IPS DF 4.7 (cell line): ENCODE results near the gene PRPF39.

ENCODE experiments used
- DNase-seq: peaks from one replicate; pipeline ENCODE4 v3.0.0-alpha.2; 2013; ENCODE audit warnings: low spot score; ENCODE audit errors: extremely low read depth

Gene PRPF39

DNA sequence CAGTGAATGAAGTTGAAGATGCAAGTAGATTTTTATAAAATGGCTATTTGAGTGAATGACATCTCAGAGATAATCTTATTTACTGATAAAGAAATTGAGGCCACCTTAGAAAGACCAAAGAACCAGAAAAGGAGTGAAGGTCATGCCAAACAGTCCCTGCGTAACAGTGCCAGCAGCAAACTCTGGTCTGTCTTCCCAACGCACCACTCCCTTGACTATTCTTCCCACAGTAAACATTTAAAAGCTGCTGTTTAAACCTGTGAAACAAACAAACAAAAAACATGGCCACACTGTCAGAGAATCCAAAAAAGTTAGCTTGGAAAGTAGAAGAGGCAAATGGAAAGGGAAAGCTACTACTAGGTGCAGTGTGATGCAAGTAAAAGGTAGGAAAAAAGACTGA, 1.5 kb upstream of the PRPF39 start:
- no peak for DNase-seq

DNA sequence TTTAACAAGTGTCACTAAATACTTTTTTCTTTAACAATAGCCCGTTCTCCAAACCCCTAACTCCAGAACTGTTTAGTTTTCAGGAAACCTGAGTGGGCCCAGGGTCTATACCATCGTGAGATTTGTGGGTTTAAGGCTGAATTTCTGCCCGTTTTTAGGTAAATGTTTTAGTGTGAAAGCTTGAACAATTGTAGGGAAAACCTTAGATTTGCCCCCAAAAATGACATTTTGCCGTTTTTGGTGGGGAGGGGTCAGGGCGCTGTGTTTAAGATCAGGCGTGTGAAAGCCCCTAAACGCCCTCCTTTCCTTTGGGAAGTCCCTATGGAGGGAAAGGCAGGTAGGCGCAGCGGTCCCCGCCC, 320 bp upstream of the PRPF39 start:
- DNase-seq, result no peak

DNA sequence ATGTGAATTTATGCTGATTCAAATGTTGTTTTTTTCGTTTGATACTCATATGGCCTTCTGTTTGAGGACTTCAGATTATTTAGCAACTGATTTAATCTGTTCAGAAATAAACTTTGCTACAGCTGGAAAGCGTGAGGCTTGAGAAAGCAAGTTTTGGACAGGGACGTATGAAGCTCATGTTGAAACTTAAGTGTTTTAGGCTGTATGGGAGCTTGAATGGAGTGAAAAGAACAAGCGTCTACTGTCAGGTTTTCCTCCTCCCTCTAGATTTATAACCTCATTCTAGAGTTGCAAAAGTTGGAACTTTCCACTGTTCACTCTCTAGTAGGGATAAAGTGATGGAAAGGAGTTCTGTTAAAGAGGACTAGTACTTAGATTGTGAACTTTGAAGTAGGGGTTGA, 1.0 kb downstream of the PRPF39 start:
- no peak for DNase-seq

DNA sequence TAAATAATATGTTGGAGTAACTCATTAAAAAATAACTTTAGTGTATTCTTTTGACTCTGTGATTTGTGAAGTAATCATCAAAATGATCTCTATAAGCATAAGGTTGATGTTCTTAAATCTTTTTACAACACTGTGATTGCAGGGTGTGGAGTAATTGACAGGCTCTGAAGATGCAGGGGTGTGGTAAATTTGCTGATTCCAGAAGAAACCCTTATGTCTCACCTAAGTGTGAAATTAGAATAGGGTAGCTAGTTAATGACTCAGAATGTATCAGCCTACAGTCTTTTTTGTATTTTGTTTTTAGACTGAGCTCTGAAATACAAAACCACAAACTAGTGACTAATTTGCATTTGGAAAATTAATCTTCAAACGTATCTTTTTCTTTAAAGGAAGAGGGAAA, 5.9 kb downstream of the PRPF39 start:
- DNase-seq, result no peak

DNA sequence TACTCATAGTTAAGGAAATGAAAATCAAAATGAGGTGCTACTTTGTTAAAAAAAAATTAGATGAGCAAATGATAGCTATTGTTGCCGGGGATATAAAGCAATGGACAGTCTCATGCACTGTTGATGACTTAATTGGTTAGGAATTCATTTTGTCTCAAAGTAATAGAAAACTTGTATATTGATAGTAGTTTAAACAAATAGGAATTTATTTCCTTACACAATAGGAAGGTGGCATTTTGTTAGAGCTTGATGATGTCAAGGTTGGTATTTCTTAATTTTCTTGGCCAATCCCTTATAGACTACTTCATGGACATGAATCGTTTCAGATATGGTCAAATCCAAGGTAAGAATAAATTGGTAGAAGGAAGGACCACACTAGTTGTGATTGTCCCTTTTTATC, 7.8 kb downstream of the PRPF39 start:
- no peak for DNase-seq

DNA sequence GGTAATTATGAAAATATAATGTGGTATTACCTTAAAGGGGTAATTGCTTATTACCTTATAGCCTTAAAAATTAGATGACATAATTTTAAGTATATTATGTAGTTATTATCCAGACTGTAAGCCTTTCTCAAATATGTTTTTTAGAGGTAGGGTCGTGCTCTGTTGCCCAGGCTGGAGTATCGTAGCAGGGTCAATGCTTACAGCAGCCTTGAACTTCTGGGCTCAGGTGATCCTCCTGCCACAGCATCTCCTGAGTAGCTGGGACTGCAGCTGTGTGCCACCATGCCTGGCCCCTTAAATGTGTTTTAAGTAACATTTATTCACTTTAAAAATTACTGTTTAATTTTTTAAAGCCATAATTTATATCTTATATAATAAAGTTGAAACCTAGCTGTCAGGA, 10.4 kb downstream of the PRPF39 start:
- DNase-seq, result no peak

DNA sequence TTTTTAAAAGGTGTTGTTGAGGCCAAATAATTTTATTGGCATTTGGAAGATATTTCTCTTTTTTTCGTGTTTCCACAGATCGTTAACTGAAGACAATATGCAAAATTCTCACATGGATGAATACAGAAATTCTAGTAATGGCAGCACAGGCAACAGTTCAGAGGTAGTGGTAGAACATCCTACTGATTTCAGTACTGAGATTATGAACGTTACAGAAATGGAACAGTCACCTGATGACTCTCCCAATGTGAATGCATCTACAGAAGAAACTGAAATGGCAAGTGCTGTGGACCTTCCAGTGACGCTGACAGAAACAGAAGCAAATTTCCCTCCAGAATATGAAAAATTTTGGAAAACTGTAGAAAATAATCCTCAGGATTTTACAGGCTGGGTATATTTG, 11.2 kb downstream of the PRPF39 start:
- no peak for DNase-seq

DNA sequence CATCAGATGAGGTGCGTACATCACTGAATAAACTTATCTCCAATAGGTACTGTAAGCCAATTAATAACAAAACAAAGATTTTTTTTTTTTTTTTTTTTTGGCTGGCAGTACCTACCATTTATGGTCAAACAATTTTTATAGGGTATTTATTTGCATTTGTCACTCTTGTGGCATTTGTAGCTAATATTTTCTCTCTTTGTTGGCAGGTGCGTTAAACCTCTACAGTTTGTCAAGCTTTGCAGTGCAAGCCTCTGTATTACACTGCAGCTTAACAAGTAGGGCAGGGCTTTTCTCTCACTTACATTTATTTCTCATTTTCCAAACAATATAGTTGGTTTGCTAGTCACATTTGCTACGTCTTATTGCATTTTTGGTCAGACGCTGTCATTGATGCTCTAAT, 12.3 kb downstream of the PRPF39 start:
- DNase-seq, result no peak

DNA sequence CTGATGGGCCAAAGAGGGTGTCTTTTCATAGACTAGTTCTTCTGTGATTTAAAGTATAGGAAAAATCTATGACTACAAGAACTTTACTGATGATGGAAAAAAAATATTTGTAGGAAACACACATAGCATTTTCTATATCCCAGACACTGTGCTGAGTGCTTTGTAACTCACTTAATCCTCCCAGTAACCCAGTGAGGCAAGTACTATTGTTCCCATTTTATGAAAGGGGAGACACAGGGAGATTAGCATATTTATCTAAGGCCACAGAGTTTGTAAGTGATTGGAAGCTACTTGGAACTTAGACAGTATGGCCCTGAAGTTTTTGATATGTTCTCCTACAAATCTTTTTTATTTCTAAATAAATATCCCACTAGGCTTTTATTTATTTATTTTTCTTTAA, 19.9 kb downstream of the PRPF39 start:
- no peak for DNase-seq

DNA sequence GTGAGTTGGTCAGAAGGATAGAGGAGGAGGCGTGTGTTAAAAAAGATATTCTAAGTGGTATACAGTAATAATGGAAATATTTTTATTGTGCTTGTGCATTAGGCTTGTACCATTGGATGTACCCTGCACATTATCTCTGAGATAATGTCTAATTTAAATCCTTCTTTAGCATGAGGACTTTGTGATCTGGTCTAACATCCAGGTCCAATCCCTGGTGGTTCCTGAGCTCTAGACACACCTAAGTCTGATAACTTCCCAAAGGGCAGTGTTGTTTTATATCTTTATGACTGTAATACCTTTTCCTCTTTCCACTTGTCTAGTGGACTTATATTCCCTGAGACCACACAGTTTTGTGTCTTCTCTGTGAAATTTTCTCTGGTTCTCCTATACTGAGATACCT, 20.6 kb downstream of the PRPF39 start:
- DNase-seq, result no peak

DNA sequence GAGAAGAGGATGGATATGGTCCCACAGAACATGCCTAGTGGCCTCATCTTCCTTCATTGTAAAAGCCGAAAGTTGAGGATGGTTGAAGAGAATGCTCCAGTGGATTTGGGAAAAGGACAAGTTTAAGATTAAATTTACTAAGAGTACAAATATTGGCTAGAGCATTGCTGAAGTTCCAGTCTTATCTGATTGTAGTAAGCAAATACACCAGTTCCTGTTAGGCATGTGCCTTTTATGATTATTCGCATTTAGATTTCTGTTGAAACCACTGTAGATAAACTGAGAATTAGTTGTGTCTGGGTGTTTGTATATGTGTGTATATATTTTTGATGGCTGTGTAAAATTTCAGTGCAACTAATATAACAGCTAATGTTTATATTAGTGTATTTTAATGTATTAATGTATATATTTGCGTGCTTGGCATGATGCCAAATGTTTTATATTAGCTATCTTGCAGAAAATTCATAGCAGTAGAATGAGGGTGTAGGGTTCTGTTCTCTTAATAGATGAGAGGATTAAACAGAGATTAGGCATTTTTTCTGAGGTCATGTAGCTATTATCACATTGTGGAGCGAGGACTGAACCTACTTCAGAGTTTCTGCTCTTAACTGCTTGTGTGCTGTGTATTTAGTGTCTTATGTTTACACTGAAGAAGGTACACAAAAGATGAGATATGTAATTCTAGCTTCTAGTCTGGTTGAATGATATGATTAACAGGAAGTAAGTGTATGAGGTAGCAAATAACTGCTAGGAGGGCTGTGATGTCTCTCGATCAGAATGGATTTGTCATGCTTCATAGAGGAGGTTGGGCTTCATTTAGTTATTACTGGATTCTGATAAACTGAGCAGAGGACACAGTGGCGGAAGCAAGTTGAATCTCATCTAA, 29.2 kb downstream of the PRPF39 start:
- no peak for DNase-seq

DNA sequence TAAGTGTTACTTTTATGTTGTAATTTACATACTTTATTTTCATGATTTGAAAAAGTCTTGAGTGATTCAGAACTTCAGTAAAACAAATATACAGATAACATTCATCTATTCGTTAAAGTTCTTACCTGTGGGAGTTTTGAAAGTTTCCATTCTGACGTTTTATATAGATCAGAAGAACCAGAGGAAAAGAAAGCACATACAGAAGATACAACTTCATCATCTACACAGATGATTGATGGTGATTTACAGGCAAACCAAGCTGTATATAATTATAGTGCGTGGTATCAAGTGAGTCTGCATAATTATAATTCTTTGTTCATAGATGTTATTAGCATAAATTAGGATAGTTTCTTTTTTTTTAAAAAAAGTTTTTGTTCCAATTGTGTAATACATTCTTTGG, 30.4 kb downstream of the PRPF39 start:
- no peak for DNase-seq

DNA sequence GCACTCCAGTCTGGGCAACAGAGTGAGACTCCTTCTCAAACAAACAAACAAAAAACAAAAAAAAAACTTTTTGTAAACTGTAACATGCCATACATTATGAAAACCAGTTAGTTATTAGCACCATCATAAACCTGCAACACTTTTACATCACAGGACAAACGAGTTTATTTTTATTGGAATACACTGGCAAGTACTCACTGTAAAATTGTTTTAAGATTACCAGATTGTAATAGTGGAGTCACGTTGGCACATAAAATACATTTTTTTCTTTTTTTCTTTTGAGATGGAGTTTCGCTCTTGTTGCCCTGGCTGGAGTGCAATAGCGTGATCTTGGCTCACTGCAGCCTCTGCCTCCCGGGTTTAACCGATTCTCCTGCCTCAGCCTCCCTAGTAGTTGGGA, 34.7 kb downstream of the PRPF39 start:
- no peak for DNase-seq

DNA sequence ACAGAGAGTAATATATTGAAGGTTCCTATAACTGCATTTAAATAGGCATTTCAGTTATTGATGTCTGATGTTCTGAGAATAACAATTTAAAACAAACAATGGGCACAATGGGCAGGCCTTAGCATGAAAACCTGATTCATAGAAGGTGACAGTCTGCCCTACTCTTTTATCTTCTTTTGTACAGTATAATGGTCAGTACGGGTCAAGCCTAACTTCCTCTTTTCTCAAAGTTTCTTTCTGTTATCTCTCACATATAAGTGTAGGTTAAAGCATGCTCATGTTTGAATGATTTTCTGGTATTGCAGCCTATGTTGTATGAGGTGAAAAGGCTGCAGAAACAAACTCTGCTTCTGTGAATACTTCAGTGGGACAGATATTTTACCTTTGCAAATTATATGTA, 36.2 kb downstream of the PRPF39 start:
- no peak for DNase-seq

DNA sequence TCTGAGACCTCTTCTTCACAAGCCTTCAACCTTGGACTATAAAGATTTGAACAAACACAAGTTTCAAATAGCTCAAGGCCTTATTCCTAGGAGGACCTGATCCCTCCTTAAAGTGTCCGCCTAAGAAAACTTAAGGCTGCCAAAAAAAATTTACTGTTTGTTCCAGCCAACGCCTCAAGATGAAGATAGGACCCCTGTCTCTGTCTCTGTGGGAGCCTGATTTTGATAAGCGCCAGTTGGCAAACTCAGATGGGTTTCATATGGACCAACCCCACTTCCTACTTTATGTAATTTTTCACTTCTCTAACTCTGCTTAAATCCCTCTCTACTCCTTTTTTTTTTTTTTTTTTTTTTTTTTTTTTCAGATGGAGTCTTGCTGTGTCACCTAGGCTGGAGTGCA, 39.4 kb downstream of the PRPF39 start:
- DNase-seq, result no peak

DNA sequence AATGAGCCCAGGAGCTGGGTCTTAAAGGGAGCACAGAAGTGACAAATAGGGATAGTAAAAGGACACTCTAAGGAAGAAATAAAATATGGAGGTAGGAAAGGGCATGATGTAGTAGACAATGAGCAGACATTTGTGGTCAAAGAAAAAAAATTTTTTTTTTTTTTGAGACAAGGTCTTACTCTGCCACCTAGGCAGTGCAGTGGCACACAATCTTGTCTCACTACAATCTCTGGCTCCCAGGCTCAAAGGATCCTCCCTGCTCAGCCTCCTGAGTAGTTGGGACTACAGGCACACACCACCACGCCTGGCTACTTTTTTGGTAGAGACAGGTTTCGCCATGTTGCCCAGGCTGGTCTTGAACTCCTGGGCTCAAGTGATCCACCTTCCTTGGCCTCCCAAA, 41.8 kb downstream of the PRPF39 start:
- DNase-seq, result no peak

DNA sequence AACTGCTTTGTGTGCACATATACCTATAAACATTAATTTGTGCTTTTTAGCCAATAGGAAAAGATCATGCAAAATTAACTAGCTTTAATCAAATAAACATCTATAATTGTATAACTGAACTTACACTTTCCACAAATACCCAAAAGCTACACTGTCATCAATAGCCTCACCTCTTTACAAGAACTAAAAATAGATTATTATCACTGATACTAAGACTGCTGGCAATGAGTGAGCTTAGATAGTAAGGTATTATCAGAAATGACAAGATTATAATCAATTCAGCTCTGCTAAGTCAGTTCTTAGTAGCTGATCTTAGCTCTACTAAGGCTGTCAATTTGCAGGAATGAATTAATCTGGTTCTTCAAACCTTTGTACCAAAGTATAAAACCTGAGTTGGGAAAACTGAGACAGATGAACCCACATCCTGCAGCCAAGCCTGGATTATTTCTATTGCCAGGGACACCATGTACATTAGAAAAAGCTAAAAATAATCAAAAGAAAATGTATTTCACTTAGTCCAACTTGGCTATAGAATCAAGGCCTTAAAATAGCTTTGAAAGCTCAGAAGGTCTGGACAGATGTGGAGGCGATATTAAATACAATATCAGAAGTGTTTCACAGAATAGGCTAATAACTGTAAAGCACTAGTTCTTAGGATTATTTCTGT, 45.2 kb downstream of the PRPF39 start:
- no peak for DNase-seq

DNA sequence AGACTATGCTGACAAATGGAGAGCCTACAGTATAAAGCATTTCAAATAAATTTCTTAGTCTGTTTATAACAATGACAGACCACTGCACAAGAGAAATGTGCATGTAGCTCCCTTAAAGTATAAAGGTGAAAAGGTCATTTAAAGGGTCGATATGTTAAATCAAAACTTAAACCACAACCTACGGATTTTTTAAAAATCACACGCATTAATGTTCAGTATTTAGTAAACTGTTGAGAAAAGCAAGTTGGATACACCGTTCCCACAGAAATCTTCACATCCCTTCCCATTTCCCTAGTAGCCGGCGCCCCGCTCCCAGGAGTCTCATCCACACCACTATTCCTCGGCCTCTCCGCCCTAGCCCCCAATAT, 49.8 kb downstream of the PRPF39 start:
- DNase-seq, result no peak

DNA sequence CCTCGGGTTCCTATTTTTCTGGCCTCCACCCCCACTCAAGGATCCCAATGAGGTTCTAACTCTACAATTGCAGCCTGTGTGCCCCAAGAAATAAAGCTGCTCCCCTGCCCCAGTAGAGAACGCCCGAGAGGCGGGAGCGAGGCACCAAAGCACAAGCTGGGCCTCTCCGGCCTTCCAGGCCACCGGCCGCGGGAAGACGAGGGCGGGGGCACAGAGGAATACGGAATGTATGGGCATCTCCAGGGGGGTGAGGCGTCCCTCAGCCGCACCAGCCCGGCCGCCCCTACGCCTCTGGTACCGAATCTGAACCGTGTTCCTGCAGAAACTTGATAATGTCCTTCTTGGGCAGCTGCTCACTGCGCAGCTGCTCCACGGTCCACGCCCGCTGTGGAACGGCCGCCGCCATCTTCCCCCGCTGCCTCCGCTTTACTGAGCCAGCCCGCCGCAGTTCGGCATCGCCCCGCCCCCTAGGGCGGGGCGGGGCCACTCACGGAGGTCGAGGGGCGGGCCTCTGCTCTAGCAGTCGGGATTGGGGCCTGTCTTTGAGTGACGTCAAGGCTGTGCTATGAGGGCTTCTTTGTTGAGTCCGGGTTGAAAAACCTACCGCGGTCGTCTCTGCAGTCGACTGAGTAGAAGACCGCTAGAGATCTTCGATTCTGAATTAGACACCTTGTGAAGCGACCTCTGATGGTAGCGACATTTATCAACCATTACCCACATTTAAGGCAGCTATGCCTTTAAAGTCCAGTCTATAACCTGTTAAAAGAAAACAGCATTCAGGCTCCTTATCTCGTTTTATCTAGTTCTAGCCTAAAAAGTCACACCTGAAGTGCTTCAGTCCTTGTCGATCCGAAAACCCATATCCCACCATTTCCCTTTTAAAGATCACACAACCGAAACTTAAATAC, 50.4 kb downstream of the PRPF39 start, which contains the start of gene FKBP3:
Gene FKBP3, minus strand, starts transcription at position 431 of the 908 bp plus-strand sequence. Its CDS starts 25 bp downstream, at position 406.
- peak; percentile 95 for DNase-seq

DNA sequence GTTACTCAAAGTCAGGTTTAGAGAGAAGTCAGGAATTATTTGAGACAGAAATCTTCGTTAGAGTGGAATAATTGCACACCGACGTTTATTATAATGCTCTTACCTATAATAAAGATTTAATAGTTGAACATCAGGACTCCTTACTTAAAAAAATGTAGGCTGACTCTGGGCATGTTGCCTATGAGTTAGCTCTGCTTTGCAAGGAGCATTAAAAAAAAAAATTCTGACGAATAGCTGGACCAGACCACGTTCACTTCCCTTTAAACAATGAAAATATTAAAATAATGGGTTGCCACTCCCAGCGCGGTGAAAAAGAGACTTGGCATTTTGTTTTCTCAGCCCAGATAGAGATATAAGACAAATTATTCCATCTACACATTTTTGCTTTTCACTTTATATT, 51.2 kb downstream of the PRPF39 start:
- no peak for DNase-seq

DNA sequence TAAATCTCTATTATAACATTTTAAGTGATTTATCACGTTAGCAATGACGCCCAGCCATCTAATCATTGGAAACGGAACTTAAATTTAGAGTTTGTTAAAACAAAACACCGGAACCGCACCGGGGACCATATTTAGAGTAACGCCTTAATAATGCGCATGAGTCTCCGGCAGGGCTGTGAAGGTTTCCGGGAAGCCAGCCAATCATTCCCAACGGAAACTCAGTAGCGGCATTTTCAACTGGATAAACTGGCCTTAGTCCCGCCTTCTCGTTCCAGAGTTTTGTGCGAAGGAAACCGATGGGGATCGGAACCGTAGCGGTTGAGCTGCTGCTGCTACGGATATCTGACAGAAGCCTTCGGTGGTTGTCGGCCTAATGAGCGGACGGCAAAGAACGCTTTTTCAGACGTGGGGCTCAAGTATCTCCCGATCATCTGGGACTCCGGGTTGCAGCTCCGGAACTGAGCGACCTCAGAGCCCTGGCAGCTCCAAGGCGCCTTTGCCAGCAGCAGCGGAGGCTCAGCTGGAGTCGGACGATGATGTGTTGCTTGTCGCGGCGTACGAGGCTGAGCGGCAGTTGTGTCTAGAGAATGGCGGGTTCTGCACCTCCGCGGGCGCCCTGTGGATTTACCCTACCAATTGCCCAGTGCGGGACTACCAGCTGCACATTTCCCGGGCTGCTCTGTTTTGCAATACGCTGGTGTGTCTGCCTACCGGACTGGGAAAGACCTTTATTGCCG, 51.9 kb downstream of the PRPF39 start, which contains the start of gene FANCM:
Gene FANCM, plus strand, starts transcription at position 272 of the 737 bp plus-strand sequence. Its CDS starts 102 bp downstream, at position 374.
- peak; percentile 98 for DNase-seq
